Measurements from ENCODE around the gene WNT6. TPM values are rescaled to one million over a fixed set of nuclear protein-coding genes. Genes with fewer than 3 reads are reported as not detected.

The WNT6 gene
- total and polyA plus RNA-seq, 10 of the 15 experiments (the other 5 are each of a cell fraction or from before 2014, with no cell fraction given): 0.11 to 0.44 (median 0.22) TPM; not detected in 5

Small RNAs within 50 kb of the gene (microRNA-seq; reads per million reads assigned to microRNA genes)
- not detected for gene MIR9500

Small RNAs within 50 kb of the gene (small RNA-seq; reads per million reads assigned to genes)
- not detected for gene RNU6-642P

Other genes with a start within 250 kb of the WNT6 start
Only the 7 nearest of the 13 such genes appear.
- gene TTLL4, start 149.0 kb upstream of the WNT6 start, total RNA-seq (2014; rRNA removed): 22.3 and 31.7 TPM in 2 replicates
- 20.4 and 20.7 TPM in 2 replicates for gene TTLL4, start 149.0 kb upstream of the WNT6 start, total RNA-seq (2014; rRNA removed; fragmentation: Illumina TruSeq; extraction: Trizol)
- gene TTLL4, start 149.0 kb upstream of the WNT6 start, total RNA-seq (2021): 49.1 and 51.7 TPM in 2 replicates
- gene TTLL4, start 149.0 kb upstream of the WNT6 start, polyA plus RNA-seq (2011; rRNA removed): 35.9 and 50.8 TPM in 2 replicates
- 62.7 and 63.1 TPM in 2 replicates for gene TTLL4, start 149.0 kb upstream of the WNT6 start, polyA plus RNA-seq (2014; fragmentation: Illumina TruSeq; extraction: Trizol)
- gene TTLL4, start 149.0 kb upstream of the WNT6 start, polyA plus RNA-seq (2014; fragmentation: Nextera tagmentation; extraction: Ambion mirVana): 10 to 100 TPM; 16.6 to 18.7 TPM
- gene TTLL4, start 149.0 kb upstream of the WNT6 start, polyA plus RNA-seq (2014; rRNA removed): 34.1 and 35.7 TPM in 2 replicates
- gene TTLL4, start 149.0 kb upstream of the WNT6 start, polyA plus RNA-seq (2016; fragmentation: Nextera tagmentation; extraction: Ambion mirVana): 10 to 100 TPM; 27.5 to 38.0 TPM
- gene CYP27A1, start 77.7 kb upstream of the WNT6 start, total RNA-seq (2014; rRNA removed): 0.28 and 0.60 TPM in 2 replicates
- gene CYP27A1, start 77.7 kb upstream of the WNT6 start, total RNA-seq (2014; rRNA removed; fragmentation: Illumina TruSeq; extraction: Trizol): not detected in 2 replicates
- 0.61 and 0.72 TPM in 2 replicates for gene CYP27A1, start 77.7 kb upstream of the WNT6 start, total RNA-seq (2021)
- gene CYP27A1, start 77.7 kb upstream of the WNT6 start, polyA plus RNA-seq (2011; rRNA removed): 0.11 and 0.19 TPM in 2 replicates
- 0.22 TPM in 1 of 2 replicates, not detected in the other for gene CYP27A1, start 77.7 kb upstream of the WNT6 start, polyA plus RNA-seq (2014; fragmentation: Illumina TruSeq; extraction: Trizol)
- under 1 TPM in 1 of 2 experiments, not detected in 1; 0.13 TPM for gene CYP27A1, start 77.7 kb upstream of the WNT6 start, polyA plus RNA-seq (2014; fragmentation: Nextera tagmentation; extraction: Ambion mirVana)
- gene CYP27A1, start 77.7 kb upstream of the WNT6 start, polyA plus RNA-seq (2014; rRNA removed): 0.10 and 0.35 TPM in 2 replicates
- under 1 TPM; 0.12 to 0.14 TPM for gene CYP27A1, start 77.7 kb upstream of the WNT6 start, polyA plus RNA-seq (2016; fragmentation: Nextera tagmentation; extraction: Ambion mirVana)
- 0.06 TPM in 1 of 2 replicates, not detected in the other for gene PRKAG3, start 28.0 kb upstream of the WNT6 start, total RNA-seq (2014; rRNA removed)
- not detected in 2 replicates for gene PRKAG3, start 28.0 kb upstream of the WNT6 start, total RNA-seq (2014; rRNA removed; fragmentation: Illumina TruSeq; extraction: Trizol)
- not detected in 2 replicates for gene PRKAG3, start 28.0 kb upstream of the WNT6 start, total RNA-seq (2021)
- 0.04 TPM in 1 of 2 replicates, not detected in the other for gene PRKAG3, start 28.0 kb upstream of the WNT6 start, polyA plus RNA-seq (2011; rRNA removed)
- 0.10 TPM in 1 of 2 replicates, not detected in the other for gene PRKAG3, start 28.0 kb upstream of the WNT6 start, polyA plus RNA-seq (2014; fragmentation: Illumina TruSeq; extraction: Trizol)
- not detected for gene PRKAG3, start 28.0 kb upstream of the WNT6 start, polyA plus RNA-seq (2014; fragmentation: Nextera tagmentation; extraction: Ambion mirVana)
- gene PRKAG3, start 28.0 kb upstream of the WNT6 start, polyA plus RNA-seq (2014; rRNA removed): 0.12 TPM in 1 of 2 replicates, not detected in the other
- not detected for gene PRKAG3, start 28.0 kb upstream of the WNT6 start, polyA plus RNA-seq (2016; fragmentation: Nextera tagmentation; extraction: Ambion mirVana)
- 17.7 and 18.9 TPM in 2 replicates for gene WNT10A, start 21.0 kb downstream of the WNT6 start, total RNA-seq (2014; rRNA removed)
- 5.7 and 6.6 TPM in 2 replicates for gene WNT10A, start 21.0 kb downstream of the WNT6 start, total RNA-seq (2014; rRNA removed; fragmentation: Illumina TruSeq; extraction: Trizol)
- gene WNT10A, start 21.0 kb downstream of the WNT6 start, total RNA-seq (2021): 20.6 and 20.7 TPM in 2 replicates
- gene WNT10A, start 21.0 kb downstream of the WNT6 start, polyA plus RNA-seq (2011; rRNA removed): 27.8 and 45.0 TPM in 2 replicates
- gene WNT10A, start 21.0 kb downstream of the WNT6 start, polyA plus RNA-seq (2014; fragmentation: Illumina TruSeq; extraction: Trizol): 3.6 and 4.4 TPM in 2 replicates
- gene WNT10A, start 21.0 kb downstream of the WNT6 start, polyA plus RNA-seq (2014; fragmentation: Nextera tagmentation; extraction: Ambion mirVana): under 1 TPM; 0.61 to 0.93 TPM
- gene WNT10A, start 21.0 kb downstream of the WNT6 start, polyA plus RNA-seq (2014; rRNA removed): 22.1 and 25.4 TPM in 2 replicates
- gene WNT10A, start 21.0 kb downstream of the WNT6 start, polyA plus RNA-seq (2016; fragmentation: Nextera tagmentation; extraction: Ambion mirVana): 1 to 10 TPM; 5.3 to 7.2 TPM
- gene CDK5R2, start 99.9 kb downstream of the WNT6 start, total RNA-seq (2014; rRNA removed): not detected in 2 replicates
- gene CDK5R2, start 99.9 kb downstream of the WNT6 start, total RNA-seq (2014; rRNA removed; fragmentation: Illumina TruSeq; extraction: Trizol): not detected in 2 replicates
- gene CDK5R2, start 99.9 kb downstream of the WNT6 start, total RNA-seq (2021): not detected in 2 replicates
- gene CDK5R2, start 99.9 kb downstream of the WNT6 start, polyA plus RNA-seq (2011; rRNA removed): not detected in 2 replicates
- not detected in 2 replicates for gene CDK5R2, start 99.9 kb downstream of the WNT6 start, polyA plus RNA-seq (2014; fragmentation: Illumina TruSeq; extraction: Trizol)
- gene CDK5R2, start 99.9 kb downstream of the WNT6 start, polyA plus RNA-seq (2014; fragmentation: Nextera tagmentation; extraction: Ambion mirVana): not detected
- not detected in 2 replicates for gene CDK5R2, start 99.9 kb downstream of the WNT6 start, polyA plus RNA-seq (2014; rRNA removed)
- not detected for gene CDK5R2, start 99.9 kb downstream of the WNT6 start, polyA plus RNA-seq (2016; fragmentation: Nextera tagmentation; extraction: Ambion mirVana)
- gene FEV, start 125.4 kb downstream of the WNT6 start, total RNA-seq (2014; rRNA removed): not detected in 2 replicates
- not detected in 2 replicates for gene FEV, start 125.4 kb downstream of the WNT6 start, total RNA-seq (2014; rRNA removed; fragmentation: Illumina TruSeq; extraction: Trizol)
- gene FEV, start 125.4 kb downstream of the WNT6 start, total RNA-seq (2021): not detected in 2 replicates
- gene FEV, start 125.4 kb downstream of the WNT6 start, polyA plus RNA-seq (2011; rRNA removed): not detected in 2 replicates
- not detected in 2 replicates for gene FEV, start 125.4 kb downstream of the WNT6 start, polyA plus RNA-seq (2014; fragmentation: Illumina TruSeq; extraction: Trizol)
- gene FEV, start 125.4 kb downstream of the WNT6 start, polyA plus RNA-seq (2014; fragmentation: Nextera tagmentation; extraction: Ambion mirVana): not detected
- gene FEV, start 125.4 kb downstream of the WNT6 start, polyA plus RNA-seq (2014; rRNA removed): not detected in 2 replicates
- gene FEV, start 125.4 kb downstream of the WNT6 start, polyA plus RNA-seq (2016; fragmentation: Nextera tagmentation; extraction: Ambion mirVana): not detected
- not detected in 2 replicates for gene CRYBA2, start 133.6 kb downstream of the WNT6 start, total RNA-seq (2014; rRNA removed)
- not detected in 2 replicates for gene CRYBA2, start 133.6 kb downstream of the WNT6 start, total RNA-seq (2014; rRNA removed; fragmentation: Illumina TruSeq; extraction: Trizol)
- not detected in 2 replicates for gene CRYBA2, start 133.6 kb downstream of the WNT6 start, total RNA-seq (2021)
- not detected in 2 replicates for gene CRYBA2, start 133.6 kb downstream of the WNT6 start, polyA plus RNA-seq (2011; rRNA removed)
- gene CRYBA2, start 133.6 kb downstream of the WNT6 start, polyA plus RNA-seq (2014; fragmentation: Illumina TruSeq; extraction: Trizol): not detected in 2 replicates
- not detected for gene CRYBA2, start 133.6 kb downstream of the WNT6 start, polyA plus RNA-seq (2014; fragmentation: Nextera tagmentation; extraction: Ambion mirVana)
- not detected in 2 replicates for gene CRYBA2, start 133.6 kb downstream of the WNT6 start, polyA plus RNA-seq (2014; rRNA removed)
- gene CRYBA2, start 133.6 kb downstream of the WNT6 start, polyA plus RNA-seq (2016; fragmentation: Nextera tagmentation; extraction: Ambion mirVana): not detected